Calu3 (cell line): ENCODE results near the gene NCDN. TPM values are rescaled to one million over a fixed set of nuclear protein-coding genes. Genes with fewer than 3 reads are reported as not detected.

ENCODE experiments used
- BruUV-seq: library from RNA; stranded (reverse); fragments of 400-500 nt; replicated peaks from 2 replicates; lab custom pipeline; 2021; lab: Mats Ljungman, UMichigan
- CTCF ChIA-PET: fragments of 300-600 bp; sonication (Branson Sonifier 250); formaldehyde crosslinking; loops from one replicate; lab custom pipeline; 2022; ENCODE audit warnings: antibody characterized with exemption; lab: Charles Lee
- DNase-seq: peaks from one replicate; pipeline ENCODE4 v3.0.0; 2022
- H3K27ac Mint-ChIP-seq: one replicate; pipeline ENCODE4 v1.8.0; 2022; ENCODE audit warnings: mixed read lengths; ENCODE audit not compliant: unreplicated experiment
- H3K27me3 Mint-ChIP-seq: one replicate; pipeline ENCODE4 v1.8.0; 2022; ENCODE audit warnings: mixed read lengths; ENCODE audit not compliant: unreplicated experiment
- H3K36me3 Mint-ChIP-seq: one replicate; pipeline ENCODE4 v1.8.0; 2022; ENCODE audit warnings: mild to moderate bottlenecking, moderate library complexity, mixed read lengths; ENCODE audit not compliant: insufficient read depth, unreplicated experiment
- H3K4me1 Mint-ChIP-seq: one replicate; pipeline ENCODE4 v1.8.0; 2022; ENCODE audit warnings: mild to moderate bottlenecking, low read depth, mixed read lengths; ENCODE audit not compliant: unreplicated experiment
- H3K4me3 Mint-ChIP-seq: one replicate; pipeline ENCODE4 v1.8.0; 2022; ENCODE audit warnings: mild to moderate bottlenecking, low read depth, moderate library complexity, mixed read lengths; ENCODE audit not compliant: unreplicated experiment
- H3K9me3 Mint-ChIP-seq: one replicate; pipeline ENCODE4 v1.8.0; 2022; ENCODE audit warnings: low read depth, mixed read lengths; ENCODE audit not compliant: unreplicated experiment
- intact Hi-C: fragments of 100-400 bp; cut with micrococcal nuclease; formaldehyde crosslinking; loops from one replicate; pipeline ENCODE4 v1.10.0; 2022; ENCODE audit not compliant: unreplicated experiment
- total RNA-seq: library from RNA; stranded (reverse); gene quantifications from 2 replicates; pipeline ENCODE4 v1.2.3, GENCODE V29; 2022
- TF ChIP-seq, protein P1 (sequence below): fragments of 200-600 bp; IDR thresholded peaks from one replicate; pipeline ENCODE4 v1.8.0; 2022; ENCODE audit warnings: antibody characterized with exemption; ENCODE audit not compliant: unreplicated experiment

The NCDN gene
- total RNA-seq, 1 experiment from 2014 or later: 36.0 TPM

DNA sequence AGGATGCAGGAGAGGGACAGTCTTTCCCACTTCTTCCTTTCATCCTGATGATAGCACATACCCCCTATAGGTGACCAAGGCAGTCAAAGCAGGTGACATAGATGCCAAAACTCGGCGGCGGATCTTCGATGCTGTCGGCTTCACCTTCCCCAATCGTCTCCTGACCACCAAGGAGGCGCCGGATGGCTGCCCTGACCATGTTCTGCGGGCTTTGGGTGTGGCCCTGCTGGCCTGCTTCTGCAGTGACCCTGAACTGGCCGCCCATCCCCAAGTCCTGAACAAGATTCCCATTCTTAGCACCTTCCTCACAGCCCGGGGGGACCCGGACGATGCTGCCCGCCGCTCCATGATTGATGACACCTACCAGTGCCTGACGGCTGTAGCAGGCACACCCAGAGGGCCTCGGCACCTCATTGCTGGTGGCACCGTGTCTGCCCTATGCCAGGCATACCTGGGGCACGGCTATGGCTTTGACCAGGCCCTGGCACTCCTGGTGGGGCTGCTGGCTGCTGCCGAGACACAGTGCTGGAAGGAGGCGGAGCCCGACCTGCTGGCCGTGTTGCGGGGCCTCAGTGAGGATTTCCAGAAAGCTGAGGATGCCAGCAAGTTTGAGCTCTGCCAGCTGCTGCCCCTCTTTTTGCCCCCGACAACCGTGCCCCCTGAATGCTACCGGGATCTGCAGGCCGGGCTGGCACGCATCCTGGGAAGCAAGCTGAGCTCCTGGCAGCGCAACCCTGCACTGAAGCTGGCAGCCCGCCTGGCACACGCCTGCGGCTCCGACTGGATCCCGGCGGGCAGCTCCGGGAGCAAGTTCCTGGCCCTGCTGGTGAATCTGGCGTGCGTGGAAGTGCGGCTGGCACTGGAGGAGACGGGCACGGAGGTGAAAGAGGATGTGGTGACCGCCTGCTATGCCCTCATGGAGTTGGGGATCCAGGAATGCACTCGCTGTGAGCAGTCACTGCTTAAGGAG lies 2.9 kb downstream of the NCDN start:
- CTCF ChIA-PET: no interaction called here
- BruUV-seq: no TSS peak
- H3K27me3 Mint-ChIP-seq: no peaks in the 10 kb centered on the region
- H3K27ac Mint-ChIP-seq: no peak overlapping the region
- no peaks in the 10 kb centered on the region for H3K9me3 Mint-ChIP-seq
- peaks cover 49% of the 10 kb centered on the region for H3K36me3 Mint-ChIP-seq
- intact Hi-C loops: no loop called here
- DNase-seq: no peak
- peaks cover 12% of the 10 kb centered on the region for H3K4me1 Mint-ChIP-seq
- H3K4me3 Mint-ChIP-seq: no peak overlapping the region
- TF ChIP-seq, protein P1, sequence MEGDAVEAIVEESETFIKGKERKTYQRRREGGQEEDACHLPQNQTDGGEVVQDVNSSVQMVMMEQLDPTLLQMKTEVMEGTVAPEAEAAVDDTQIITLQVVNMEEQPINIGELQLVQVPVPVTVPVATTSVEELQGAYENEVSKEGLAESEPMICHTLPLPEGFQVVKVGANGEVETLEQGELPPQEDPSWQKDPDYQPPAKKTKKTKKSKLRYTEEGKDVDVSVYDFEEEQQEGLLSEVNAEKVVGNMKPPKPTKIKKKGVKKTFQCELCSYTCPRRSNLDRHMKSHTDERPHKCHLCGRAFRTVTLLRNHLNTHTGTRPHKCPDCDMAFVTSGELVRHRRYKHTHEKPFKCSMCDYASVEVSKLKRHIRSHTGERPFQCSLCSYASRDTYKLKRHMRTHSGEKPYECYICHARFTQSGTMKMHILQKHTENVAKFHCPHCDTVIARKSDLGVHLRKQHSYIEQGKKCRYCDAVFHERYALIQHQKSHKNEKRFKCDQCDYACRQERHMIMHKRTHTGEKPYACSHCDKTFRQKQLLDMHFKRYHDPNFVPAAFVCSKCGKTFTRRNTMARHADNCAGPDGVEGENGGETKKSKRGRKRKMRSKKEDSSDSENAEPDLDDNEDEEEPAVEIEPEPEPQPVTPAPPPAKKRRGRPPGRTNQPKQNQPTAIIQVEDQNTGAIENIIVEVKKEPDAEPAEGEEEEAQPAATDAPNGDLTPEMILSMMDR: no peak

DNA sequence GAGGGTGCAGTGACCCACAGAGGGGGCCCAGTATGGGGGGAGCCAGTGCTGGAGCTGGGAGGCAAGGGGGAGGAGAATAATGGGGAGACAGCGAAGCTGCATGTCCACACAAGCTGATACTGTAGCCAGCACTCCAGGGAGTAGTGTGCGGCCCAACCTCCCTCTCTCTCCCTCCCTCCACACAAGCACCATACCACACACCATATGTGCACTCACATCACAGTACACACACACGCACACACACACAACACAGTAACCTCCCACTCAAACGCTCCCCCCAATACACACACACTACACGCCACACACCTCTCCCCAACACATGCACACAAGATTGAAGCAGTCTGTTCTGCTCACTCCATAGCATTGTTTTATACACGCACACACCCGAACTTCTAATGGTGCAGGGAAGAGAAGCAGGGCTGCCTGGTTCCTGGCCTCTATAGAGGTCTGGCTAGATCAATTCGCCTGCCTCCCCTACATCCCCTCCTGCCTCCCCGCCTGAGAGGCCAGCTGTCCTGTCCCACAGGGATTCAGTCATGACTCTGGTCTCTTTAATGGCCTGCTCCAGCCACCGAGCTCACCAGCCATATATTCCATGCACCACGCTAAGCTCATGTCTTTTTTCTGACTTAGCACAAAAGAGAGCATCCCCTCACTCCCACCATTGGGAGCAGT lies 3.8 kb downstream of the NCDN start:
- Mint-ChIP-seq H3K4me3 (no peak overlapping the region), H3K27ac (no peak overlapping the region), H3K36me3 (peaks cover 44% of the 10 kb centered on the region), H3K27me3 (no peaks in the 10 kb centered on the region), H3K9me3 (no peaks in the 10 kb centered on the region), H3K4me1 (peaks cover 3% of the 10 kb centered on the region)
- intact Hi-C loops: no loop called here
- no TSS peak for BruUV-seq
- no peak for DNase-seq
- CTCF ChIA-PET: interaction anchor here (0.6 kb wide), 1 partner anchor 229 kb away, joined by 3 read pairs; no protein-coding TSS in a partner anchor
- TF ChIP-seq, protein P1: no peak

DNA sequence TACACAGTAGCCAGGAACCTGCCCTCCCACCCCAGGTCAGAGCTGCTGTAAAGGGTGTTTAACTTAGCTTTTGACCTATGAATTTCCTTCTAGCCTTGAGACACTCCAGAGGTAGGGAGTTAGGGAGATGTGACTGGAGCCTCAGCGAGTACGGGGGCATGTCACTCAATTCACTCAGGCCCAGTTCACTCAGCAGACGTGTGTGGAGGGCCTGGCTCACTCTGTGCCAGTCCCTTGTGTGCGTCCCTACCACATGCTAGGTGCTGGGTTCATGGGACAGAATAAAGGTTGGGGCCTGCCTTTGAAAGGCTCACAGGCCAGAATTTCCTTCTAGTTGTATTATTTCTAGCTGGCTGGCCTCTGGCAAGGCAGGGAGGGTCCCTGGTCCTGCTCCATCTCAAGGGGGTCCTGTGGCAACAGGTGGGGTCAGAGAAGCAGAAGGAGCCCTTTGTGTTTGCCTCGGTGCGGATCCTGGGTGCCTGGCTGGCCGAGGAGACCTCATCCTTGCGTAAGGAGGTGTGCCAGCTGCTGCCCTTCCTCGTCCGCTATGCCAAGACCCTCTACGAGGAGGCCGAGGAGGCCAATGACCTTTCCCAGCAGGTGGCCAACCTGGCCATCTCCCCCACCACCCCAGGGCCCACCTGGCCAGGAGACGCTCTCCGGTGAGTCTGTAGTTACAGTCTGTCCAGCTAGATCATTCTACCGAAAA lies 4.5 kb downstream of the NCDN start:
- Mint-ChIP-seq H3K4me1 (no peaks in the 10 kb centered on the region), H3K36me3 (peaks cover 37% of the 10 kb centered on the region), H3K27ac (no peak overlapping the region), H3K4me3 (no peak overlapping the region), H3K27me3 (no peaks in the 10 kb centered on the region), H3K9me3 (no peaks in the 10 kb centered on the region)
- intact Hi-C loops: no loop called here
- CTCF ChIA-PET: interaction anchor here (0.6 kb wide), 1 partner anchor 229 kb away, joined by 3 read pairs; no protein-coding TSS in a partner anchor
- TF ChIP-seq, protein P1: no peak
- DNase-seq: no peak
- no TSS peak for BruUV-seq

DNA sequence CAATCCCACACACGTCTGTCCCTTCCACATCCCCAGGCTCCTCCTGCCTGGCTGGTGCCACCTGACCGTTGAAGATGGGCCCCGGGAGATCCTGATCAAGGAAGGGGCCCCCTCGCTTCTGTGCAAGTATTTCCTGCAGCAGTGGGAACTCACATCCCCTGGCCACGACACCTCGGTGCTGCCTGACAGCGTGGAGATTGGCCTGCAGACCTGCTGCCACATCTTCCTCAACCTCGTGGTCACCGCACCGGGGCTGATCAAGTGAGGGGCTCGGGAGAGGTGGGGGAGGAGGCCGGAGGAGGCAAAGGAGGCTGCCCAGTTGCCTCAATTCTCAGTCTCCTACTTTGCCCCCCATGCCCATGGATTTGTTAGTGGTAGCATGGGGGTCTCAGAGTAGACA lies 5.6 kb downstream of the NCDN start:
- Mint-ChIP-seq H3K27me3 (no peaks in the 10 kb centered on the region), H3K4me3 (no peak overlapping the region), H3K27ac (no peak overlapping the region), H3K4me1 (no peaks in the 10 kb centered on the region), H3K36me3 (peaks cover 30% of the 10 kb centered on the region), H3K9me3 (no peaks in the 10 kb centered on the region)
- TF ChIP-seq, protein P1: no peak
- intact Hi-C loops: no loop called here
- CTCF ChIA-PET: no interaction called here
- BruUV-seq: no TSS peak
- no peak for DNase-seq
